Rectal smooth muscle tissue (tissue), 1 donor: ENCODE results near the gene METTL1.

Experiments used
- H3K27ac ChIP-seq: one replicate; pipeline ENCODE4 v1.7.0; 2013; ENCODE audit warnings: low read depth, low read length, inconsistent platforms
- H3K27me3 ChIP-seq: one replicate; pipeline ENCODE4 v1.7.0; 2013; ENCODE audit warnings: low read length; ENCODE audit not compliant: control insufficient read depth, insufficient read depth
- H3K36me3 ChIP-seq: one replicate; pipeline ENCODE4 v1.7.0; 2013; ENCODE audit warnings: low read length; ENCODE audit not compliant: control insufficient read depth, insufficient read depth
- H3K4me1 ChIP-seq: one replicate; pipeline ENCODE4 v1.7.0; 2013; ENCODE audit warnings: low read length; ENCODE audit not compliant: control insufficient read depth, insufficient read depth
- H3K4me3 ChIP-seq: one replicate; pipeline ENCODE4 v1.7.0; 2013; ENCODE audit warnings: low read length
- H3K9ac ChIP-seq: one replicate; pipeline ENCODE4 v1.7.0; 2013; ENCODE audit warnings: low read length

The METTL1 gene

GRCh38 chr12:57764662-57765002, 7.3 kb downstream of the METTL1 start:
- peaks cover 6% of the 10 kb centered on the region for H3K36me3 ChIP-seq
- peaks cover 27% of the 10 kb centered on the region for H3K27me3 ChIP-seq
- no peak overlapping the region for H3K27ac ChIP-seq
- H3K9ac ChIP-seq, result no peak overlapping the region
- peaks cover 9% of the 10 kb centered on the region for H3K4me1 ChIP-seq
- peak overlapping the region; percentile 65 for H3K4me3 ChIP-seq

DNA sequence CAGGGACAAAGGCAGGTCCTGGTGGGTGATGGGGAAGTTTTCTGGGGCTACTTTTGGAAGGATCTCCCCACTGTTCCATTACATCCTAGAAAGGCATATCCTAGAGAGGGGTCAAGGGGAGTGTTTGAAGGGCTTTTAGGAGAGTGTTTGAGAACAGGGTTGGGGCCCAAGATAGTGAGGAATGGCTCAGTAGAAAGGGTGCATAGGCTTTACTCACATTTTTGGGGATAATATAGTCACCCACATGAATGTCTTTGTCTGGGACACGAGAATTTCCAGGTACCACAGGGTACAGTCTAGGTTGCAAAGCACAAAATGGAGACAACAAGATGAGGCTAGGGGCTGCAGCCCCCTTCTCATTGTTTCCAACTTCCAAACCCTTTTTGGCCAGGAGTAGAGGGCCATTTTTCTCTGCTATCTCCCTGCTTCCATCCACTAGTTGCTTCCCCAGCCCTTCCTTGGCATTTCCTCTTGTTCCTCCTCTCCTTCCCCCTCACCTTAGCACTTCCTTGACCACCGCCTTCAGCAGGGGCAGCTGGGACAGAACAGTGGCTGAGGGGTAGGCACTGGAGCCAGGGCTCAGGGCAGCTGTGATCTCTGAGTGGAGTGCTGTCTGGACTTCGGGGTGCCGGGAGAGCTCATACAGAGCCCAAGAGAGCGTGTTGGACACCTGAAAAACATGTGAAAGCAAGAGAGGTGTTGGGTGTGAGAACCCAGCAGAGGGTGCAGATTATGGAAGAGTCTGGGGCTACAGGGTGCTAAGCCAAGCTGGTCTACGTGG, 7.8 kb downstream of the METTL1 start:
- Histone ChIP-seq H3K27ac (no peak overlapping the region), H3K27me3 (peaks cover 27% of the 10 kb centered on the region), H3K4me1 (peaks cover 9% of the 10 kb centered on the region), H3K4me3 (peak overlapping the region; percentile 65), H3K9ac (no peak overlapping the region), H3K36me3 (peaks cover 2% of the 10 kb centered on the region)

DNA sequence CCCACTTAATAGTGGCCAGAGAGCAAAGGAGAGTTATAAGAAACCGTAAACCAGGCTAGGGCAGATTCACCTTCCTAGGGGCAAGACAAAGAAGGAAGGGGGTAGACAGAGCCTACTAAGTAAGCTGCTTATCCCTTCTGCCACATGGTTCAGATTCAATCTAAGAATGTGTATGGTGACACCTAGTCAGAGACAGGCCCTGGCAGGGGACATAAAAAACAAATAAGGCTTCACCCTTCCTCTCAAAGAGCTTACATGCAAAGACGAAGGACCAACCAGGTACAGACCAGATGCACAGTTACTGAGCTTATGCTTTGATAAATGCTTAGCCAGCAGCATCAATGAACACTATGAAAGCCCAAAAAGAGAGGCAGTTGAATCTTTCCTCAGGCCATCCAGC, 9.4 kb downstream of the METTL1 start:
- Histone ChIP-seq H3K4me1 (peaks cover 9% of the 10 kb centered on the region), H3K27me3 (peaks cover 27% of the 10 kb centered on the region), H3K27ac (no peak overlapping the region), H3K9ac (no peak overlapping the region), H3K4me3 (no peak overlapping the region), H3K36me3 (peaks cover 6% of the 10 kb centered on the region)

DNA sequence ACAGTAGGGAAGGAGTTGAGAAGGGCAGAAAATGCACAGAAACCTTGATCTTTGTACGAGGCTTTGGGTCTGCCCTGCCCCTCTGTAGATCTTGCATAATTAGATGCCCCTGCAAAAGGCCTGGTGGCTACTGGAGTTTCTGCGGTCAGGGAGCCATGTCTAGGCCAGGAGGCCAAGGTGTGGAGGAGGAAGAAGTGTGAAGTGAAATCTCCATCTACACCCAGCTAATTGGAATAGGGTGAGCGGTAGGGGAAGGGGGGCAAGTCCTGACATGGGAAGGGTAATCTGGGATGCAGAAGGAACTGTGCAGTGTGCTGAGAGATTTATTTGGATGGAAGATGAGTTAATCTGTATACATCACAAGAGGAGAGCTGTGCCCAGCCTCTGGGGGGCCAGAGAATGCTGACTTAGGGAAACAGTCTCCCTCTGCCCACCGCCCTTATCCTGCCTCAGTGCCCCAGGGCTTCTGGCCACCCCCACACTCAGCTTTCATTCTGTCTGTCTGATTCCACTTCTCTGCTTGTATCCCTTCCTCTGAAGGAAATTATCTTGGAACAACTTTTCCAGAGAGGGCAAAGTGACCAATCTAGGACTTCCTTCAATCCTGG, 10.4 kb downstream of the METTL1 start:
- no peak overlapping the region for H3K4me3 ChIP-seq
- no peak overlapping the region for H3K9ac ChIP-seq
- H3K4me1 ChIP-seq, result peaks cover 4% of the 10 kb centered on the region
- peaks cover 6% of the 10 kb centered on the region for H3K36me3 ChIP-seq
- H3K27ac ChIP-seq, result no peak overlapping the region
- peaks cover 24% of the 10 kb centered on the region for H3K27me3 ChIP-seq

GRCh38 chr12:57760347-57760982, 11.4 kb downstream of the METTL1 start:
- H3K4me1 ChIP-seq, result peaks cover under 1% of the 10 kb centered on the region
- no peak overlapping the region for H3K4me3 ChIP-seq
- no peak overlapping the region for H3K27ac ChIP-seq
- no peak overlapping the region for H3K9ac ChIP-seq
- H3K27me3 ChIP-seq, result peaks cover 17% of the 10 kb centered on the region
- peaks cover 6% of the 10 kb centered on the region for H3K36me3 ChIP-seq

DNA sequence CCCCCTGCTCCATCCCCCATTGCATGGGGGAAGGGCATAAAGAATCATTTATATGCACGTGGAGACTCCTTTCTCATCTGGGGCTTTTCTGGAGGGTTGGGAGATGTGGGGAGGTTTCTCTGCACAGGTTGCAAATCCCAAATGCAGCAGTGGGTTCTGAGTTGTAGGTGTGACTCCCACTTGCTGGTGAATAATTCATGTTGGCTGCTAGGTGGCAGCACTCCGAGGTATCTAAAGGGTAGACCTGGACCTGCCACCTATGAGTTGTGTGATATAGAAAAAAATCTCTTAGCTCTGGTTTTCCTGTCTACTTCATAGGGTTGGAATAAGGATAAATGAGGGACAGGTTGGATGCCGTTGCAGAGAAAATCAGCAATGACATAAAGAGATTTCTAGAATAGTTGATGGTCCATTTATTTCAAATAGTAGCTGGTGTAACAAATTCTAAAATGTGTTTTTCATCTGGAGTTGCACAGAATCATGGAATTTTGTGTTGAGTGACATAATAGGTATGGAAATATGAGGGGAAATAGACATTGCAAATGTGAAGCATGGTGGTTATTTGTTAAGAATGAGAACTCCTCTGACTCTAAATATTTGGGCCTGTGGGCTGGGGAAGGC, 12.4 kb downstream of the METTL1 start:
- peaks cover 6% of the 10 kb centered on the region for H3K36me3 ChIP-seq
- H3K4me3 ChIP-seq, result no peak overlapping the region
- peaks cover 8% of the 10 kb centered on the region for H3K27me3 ChIP-seq
- no peak overlapping the region for H3K27ac ChIP-seq
- H3K4me1 ChIP-seq, result peaks cover 1% of the 10 kb centered on the region
- H3K9ac ChIP-seq, result no peak overlapping the region

DNA sequence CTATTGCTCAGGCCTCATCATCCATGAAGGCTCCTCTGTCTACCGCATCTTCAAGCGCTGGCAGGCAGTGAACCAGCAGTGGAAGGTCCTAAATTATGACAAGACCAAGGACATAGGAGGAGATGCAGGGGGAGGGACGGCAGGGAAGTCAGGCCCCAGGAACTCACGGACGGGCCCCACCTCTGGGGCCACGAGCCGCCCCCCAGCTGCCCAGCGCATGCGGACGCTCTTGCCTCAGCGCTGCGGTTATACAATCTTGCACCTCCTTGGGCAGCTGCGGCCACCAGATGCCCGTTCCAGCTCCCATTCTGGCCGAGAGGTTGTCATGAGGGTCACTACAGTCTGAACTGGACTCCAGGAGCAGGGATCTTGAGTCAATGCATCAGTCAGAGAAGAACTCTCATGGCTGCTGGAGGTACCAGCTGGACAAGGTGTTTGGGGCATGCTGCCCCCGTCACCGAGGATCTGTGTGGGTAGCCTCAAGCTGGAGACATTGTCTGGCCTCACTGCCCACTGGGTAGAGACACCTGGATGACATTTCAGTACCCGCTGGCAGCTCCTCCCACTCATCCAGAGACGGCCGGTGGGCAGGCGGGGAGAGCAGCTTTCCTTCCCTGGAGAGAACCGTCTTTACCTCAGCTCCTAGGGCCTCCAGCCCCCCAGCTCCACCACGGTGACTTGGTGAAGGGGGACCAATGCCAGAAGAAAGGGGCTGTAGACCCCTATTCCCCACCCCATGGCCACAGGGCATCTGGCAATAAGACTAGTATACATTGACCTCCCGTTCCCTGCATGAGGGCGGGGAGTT, 13.1 kb downstream of the METTL1 start:
- Histone ChIP-seq H3K27ac (no peak overlapping the region), H3K9ac (no peak overlapping the region), H3K27me3 (peaks cover 1% of the 10 kb centered on the region), H3K36me3 (peaks cover 6% of the 10 kb centered on the region), H3K4me3 (no peak overlapping the region), H3K4me1 (peaks cover 4% of the 10 kb centered on the region)

DNA sequence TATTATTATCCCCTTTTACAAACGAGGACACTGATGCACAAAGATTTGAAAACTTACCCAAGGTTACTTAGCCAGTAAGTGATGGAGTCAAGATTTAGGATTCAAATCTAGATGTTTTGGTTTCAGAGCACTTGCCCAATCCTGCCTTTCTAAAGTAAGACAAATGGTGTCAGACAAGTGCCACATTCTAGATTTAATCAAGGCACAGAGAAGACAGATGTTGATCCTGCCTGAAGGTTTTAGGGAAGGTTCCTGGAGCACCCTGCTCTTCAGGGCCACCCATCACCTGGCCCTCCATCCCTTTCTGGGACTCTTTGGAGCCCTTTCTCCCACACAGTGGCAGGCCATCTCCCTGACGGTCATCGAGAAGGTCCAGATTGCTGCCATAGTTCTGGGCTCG, 14.1 kb downstream of the METTL1 start:
- Histone ChIP-seq H3K4me1 (peaks cover 5% of the 10 kb centered on the region), H3K4me3 (no peak overlapping the region), H3K27me3 (no peaks in the 10 kb centered on the region), H3K36me3 (peaks cover 6% of the 10 kb centered on the region), H3K9ac (no peak overlapping the region), H3K27ac (no peak overlapping the region)

- H3K27me3 ChIP-seq, result no peaks in the 10 kb centered on the region
- H3K4me1 ChIP-seq, result peaks cover 8% of the 10 kb centered on the region
- no peak overlapping the region for H3K9ac ChIP-seq
- no peak overlapping the region for H3K27ac ChIP-seq
- peaks cover 6% of the 10 kb centered on the region for H3K36me3 ChIP-seq
- H3K4me3 ChIP-seq, result no peak overlapping the region
Observed at GRCh38 chr12:57756406-57757341, 15.2 kb downstream of the METTL1 start.

GRCh38 chr12:57755454-57756372, 16.2 kb downstream of the METTL1 start:
- H3K4me1 ChIP-seq, result peaks cover 15% of the 10 kb centered on the region
- no peak overlapping the region for H3K27ac ChIP-seq

DNA sequence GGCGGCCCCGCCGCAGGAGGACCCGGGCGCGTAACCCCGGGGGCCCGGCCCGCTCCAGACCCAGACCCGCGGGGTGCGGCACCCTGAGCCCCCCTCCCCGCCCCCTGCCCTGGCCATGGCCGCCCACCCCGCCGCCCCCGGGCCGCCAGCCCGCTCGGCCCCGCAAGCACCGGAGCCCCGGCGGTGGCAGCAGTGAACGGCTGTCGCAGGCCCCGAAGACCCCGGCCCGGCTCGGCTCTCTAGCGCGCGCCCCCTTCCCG, 16.8 kb downstream of the METTL1 start:
- Histone ChIP-seq H3K27ac (no peak overlapping the region), H3K9ac (no peak overlapping the region), H3K4me3 (peak overlapping the region; percentile 48), H3K36me3 (peaks cover 10% of the 10 kb centered on the region), H3K4me1 (peaks cover 15% of the 10 kb centered on the region), H3K27me3 (no peaks in the 10 kb centered on the region)

More at GRCh38 chr12:57755454-57756372, 16.2 kb downstream of the METTL1 start:
- Histone ChIP-seq H3K36me3 (peaks cover 6% of the 10 kb centered on the region), H3K9ac (no peak overlapping the region), H3K27me3 (no peaks in the 10 kb centered on the region), H3K4me3 (peak overlapping the region; percentile 63)
